ENCODE results near the gene NKAPL.

NKAPL gene

DNA sequence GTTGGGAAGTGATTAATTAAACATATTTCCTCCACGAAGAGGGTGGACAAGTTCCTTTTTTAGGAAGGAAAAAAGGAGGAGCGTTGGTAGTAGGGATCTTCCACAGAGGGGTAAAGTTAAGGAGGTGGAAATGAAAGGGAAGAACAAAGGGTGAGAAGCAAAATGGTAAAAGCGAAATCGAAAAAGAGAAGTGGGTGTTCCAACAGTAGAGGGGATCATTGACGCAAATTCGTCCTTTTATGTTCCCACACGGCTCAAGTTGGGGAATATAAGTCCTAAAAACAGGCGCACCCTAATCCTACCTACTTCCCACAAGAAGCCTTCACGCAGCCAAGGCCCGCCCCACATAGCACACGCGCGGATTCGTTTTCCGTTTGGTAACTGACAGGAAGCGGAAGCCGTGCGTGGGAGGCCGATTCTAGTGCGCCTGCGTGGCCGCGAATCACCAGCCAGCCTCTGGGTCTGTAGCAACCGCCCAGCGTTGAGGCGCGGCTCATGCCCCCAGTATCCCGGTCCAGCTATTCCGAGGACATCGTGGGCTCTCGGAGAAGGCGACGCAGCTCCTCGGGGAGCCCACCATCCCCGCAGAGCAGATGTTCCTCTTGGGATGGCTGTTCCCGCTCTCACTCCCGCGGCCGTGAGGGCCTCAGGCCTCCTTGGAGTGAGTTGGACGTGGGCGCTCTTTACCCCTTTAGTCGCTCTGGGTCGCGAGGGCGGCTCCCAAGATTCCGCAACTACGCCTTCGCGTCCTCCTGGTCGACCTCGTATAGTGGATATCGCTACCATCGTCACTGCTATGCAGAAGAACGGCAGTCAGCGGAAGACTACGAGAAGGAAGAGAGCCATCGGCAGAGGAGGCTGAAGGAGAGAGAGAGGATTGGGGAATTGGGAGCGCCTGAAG is at the start of gene NKAPL:
Gene NKAPL, plus strand, starts transcription at position 421 of the 901 bp plus-strand sequence. Its CDS starts 75 bp downstream, at position 496.
- peak; percentile 76 for DNase-seq

DNA sequence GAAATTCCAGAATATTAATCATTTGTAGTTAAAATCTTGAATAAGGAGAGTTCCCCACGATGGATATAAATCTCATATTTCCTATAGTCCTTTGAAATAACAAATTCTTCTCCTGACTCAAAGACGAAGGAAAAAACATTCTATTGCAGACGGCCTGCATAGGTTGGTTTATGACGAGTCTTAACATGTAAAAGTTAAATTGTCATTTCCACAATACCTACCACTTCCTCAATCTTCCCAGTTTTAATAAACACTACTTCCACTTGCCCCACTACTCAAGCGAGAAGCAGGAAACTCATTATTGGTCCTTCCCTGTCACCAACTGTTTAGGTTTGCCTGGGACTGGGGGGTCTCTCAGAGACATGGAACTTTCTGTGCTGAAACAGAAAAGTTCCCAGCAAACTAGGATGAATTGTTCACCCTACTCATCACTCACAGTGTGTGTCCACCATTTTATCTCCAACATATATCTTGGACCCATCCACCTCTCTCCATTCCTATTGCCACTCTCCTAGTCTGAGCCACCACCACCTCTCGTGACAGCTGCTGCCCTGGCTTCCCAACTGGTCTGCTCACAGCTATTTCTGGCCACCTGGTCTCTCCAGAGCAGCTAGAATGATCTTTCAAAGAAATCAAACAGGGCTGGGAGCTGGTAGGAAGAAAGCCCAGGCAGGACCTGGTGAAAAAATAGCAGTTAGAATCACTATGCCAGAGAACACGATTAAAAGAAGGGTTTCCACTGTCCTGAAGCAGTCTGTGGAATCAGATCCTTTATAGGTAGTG is 49.2 kb upstream of the NKAPL start:
- DNase-seq, result peak; percentile 27

DNA sequence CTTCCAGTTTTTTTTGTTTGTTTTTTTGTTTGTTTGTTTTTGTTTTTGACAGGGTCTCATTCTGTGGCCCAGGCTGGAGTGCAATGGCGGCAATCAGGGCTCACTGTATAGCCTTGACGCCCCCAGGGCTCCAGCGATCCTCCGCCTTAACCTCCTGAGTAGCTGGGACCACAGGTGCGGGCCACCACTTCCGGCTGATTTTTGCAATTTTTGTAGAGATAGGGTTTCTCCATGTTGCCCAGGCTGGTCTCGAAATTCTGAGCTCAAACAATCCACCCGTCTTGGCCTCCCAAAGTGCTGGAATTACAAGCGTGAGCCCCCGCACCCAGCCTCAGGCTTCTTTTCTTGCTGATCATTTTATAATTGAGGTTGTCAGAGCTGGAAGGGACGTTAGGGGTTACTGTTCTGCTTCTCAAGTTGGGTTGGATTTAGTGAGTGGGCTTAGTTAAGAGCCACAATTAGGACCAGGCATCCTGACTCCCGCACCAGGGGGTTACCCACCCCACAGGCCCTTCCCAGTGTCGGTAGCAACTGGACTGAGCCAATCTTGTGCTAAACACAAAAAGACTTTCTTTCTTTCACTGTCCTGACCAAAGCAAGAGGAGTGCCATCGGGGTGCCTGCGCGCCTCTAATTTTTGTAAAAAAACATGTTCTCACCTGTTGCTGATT is 47.1 kb upstream of the NKAPL start:
- no peak for DNase-seq

DNA sequence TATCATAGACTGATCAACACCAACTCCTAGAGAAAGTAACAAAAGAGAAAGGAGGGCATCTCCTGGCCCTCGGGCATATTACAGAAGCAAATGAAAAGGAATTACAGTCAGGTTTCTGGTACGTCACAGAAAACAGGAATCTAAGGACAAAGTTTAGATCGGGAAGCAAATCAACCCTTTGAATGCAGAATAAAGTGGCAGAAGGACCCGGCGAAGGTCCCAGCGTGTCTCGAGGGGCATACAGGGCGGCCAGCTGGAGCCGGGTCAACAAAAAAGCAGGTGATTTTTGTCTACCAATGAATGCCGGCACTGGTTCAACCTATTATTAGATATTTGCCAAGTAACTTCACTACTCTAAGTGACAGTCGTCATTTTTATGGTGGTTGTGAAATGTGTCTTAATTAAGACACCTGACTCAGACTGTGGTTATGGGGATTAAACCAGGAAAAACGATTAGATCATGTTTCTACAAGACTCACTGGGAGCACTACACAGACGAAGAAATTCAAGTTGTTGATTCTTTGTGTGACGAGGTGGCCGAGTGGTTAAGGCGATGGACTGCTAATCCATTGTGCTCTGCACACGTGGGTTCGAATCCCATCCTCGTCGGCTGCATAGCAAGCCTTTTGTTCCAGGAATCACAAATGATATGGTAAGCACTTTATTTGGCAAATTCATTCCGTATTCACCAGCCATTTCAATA is 46.4 kb upstream of the NKAPL start:
- peak; percentile 46 for DNase-seq

DNA sequence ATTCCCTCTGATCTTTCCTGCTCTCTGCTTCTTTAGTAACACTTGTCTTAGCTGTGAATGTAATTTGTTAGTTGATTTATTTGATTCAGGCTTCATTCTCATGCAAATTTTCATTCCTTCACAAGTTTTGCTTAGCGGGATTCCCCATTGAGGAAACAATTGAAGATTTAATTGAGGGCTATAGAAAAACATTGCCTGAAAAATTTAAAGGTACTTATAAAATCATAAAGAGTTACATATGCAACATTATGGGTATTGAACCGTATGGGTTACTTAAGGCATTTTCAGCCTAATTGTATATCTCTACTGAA is 45.9 kb upstream of the NKAPL start:
- DNase-seq, result no peak

DNA sequence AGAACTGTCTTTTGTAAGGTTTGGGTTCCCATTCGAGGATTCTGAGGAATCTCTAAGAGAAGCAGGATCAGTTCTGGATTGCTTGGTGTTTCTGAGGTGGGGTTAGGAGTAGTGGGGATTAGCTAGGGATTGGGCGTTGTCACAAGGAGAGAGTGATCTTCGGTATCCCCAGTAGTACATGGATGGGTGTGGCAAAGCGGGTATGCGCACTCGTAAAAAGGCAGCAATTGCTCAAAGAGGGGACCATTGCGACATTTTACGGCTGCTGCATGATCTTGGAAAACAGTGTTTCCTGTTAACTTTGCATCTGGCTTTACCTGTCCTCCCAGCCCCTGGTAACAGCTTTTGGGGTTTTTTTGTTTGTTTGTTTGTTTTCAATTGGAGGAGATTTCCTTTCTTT is 43.7 kb upstream of the NKAPL start:
- no peak for DNase-seq

DNA sequence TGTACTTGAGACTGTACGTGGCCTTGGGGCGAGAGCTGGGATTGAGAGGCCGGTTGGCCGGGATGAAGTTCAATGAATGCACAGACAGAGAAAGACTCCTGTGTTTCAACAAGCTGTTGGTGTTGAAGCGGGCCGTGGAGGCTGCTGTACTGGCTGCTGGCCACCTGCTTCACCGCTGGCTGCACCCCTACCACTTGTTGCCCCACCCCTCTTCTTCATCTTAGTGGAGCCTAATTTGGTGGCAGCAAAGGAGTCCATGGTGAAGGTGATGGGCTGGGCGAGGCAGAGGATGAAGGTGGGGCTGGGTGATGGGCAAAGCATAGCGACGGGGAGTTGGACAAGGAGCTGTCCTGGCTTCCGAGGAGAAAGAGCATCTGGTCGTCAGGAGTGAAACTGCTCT is 41.2 kb upstream of the NKAPL start:
- DNase-seq, result no peak

DNA sequence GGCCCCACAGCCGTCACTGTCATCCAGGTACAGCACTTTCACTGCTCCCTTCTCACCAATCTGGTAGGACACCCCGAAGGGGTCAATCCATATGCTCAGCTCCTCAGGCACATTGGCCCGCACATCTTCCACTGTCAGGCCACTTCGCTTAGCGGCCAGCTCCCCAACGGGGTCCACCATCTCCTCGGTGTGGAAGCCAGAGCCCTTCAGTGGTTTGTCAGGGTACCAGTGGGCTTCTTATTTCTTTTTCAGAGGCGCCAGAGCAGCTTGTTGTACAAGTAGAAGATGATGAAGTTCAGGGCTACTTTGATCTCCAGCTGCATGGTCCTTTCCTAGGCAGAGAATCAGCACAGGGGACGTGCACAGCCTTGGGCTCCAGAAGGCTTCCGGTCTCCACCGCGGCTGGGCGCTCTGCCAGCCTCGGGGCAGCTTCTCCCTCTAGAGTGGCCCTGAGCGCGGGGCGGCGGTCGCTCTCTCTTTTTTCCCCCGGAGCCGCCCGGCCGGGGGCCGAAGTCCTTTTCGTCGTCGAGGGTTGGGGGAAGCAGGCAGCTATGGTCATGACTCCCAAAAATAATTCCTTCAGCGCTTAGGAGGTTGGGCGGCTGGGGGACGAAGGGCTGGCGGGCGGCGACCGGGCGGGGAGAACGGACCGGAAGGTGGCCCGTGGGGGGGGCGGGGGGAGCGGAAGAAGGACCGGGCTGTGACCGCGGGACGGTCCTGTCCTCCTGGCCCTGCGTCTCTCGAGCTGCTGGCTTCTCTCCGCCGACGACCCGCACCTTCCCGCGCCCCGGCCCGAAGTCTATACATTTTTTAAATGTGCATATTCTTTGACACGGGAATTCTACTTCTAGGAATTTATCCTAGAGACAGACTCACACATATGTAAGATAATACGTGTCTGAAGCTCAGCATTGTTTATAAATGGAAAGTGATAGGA is 40.5 kb upstream of the NKAPL start:
- DNase-seq, result peak; percentile 81

DNA sequence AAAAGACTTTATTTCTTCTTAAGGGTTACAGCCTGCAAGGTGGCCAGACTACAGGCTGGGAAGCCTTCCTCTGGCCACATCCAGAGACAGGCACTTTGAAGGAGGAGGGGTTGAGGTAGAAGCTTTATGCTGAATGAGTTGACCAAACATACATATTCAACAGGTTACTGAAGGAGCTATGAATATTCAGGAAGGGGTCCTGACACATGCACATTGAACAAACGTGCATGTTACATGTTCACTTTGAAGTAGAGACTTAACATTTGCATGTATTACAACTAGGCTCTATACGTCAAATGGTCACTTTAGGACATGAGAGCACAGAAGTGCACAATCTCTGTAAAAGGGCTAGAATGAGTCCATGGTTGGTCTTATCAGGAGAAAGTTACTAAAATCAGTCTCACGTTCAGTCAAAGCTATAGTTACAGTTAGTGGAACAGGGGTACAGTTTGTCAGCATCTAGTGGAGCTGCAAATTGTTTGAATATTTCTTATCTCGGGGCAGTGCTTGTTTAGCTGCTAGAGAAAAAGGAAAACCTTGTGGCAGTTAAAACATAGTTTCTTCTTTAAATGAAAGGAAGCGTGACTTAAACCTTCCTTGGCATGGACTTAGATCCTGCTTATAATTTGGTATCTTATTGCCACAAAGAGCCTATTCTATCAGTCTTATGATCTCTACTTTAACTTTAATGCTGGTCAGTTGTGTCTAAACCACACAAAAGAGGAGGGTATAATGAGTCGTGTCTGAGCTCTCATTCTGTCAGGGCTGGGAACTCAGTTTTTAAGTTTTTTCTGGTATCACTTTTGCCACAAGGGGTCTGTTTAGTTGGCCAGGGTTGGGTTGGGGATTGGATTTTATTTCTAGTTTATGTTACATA is 38.6 kb upstream of the NKAPL start:
- DNase-seq, result no peak

DNA sequence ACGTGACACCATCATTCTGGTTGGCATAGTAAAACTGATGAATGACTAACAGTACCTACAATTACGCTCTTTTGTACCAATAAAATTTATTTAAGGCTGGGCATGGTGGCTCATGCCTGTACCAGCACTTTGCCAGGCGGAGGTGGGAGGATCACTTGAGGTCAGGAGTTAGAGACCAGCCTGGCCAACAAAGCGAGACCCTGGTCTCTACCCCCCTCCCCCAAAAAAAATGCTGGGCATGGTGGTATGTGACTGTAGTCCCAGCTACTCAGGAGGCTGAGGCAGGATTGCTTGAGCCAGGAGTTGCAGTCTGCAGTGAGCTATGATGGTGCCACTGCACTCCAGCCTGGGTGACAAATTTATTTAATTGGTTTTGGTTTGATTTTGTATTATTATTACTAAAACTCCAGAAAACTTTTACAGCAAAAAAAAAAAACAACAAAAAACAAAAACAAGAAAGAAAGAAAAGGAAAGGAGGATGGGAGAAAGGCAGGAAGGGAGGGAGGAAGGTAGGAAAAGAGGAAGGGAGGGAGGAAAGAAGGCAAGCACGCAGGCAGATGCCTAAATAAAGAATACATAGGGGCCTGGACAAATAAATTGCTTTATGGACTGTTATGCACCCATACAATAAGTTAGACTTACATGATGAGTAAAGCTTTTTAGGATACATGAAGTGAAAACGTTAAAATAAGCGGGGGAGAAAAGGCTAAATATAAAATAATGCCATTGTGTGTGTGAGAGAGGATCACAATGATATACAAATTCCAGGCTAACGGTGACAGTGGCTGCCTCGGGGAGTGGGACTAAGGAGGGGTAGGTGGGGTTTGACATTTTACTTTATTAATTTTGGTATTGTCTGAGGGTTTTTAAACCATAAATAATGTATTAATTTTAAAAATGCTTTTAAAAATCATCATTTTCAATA is 34.7 kb upstream of the NKAPL start:
- DNase-seq, result no peak

DNA sequence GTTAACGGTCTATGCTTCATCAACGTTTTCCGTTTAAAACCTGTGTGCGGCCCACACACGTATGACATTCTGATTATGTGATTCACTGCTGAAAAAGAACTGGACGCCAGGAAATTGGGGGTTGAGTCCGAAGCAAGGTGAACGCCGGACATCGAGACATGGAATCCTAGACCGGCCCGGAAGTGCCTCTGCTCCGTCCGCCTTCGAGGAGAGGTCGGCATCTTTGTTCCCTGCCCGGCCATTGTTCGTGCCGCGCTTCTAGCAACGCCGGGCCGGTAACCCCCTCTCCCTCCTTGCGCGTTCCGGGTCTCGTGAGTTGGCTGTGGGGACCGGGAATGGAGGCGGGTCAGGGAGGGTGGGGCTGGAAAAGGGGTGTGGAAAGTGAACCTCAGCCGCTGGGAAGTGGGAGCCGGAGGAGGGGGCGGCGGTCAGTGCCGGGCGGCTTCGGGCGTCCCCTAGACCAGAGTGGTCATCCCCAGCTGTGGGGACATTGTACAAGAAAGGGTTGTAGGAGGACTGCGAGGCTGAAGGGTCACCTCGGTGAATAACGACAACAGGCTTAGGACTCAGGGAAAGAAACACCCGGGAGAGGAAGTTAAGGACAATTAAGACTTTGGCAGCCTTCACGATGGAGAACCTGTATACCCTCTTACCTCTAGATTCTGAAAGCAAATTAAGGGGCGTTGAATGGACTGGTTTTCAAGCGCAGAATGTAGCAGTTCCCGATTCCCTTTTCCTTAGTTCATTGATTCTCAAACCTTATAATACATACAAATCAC is 33.9 kb upstream of the NKAPL start, which contains the start of gene ZSCAN9:
Gene ZSCAN9, plus strand, starts transcription at position 220 of the 779 bp plus-strand sequence. CDS start 1,810 bp downstream, outside the sequence.
- peak; percentile 90 for DNase-seq

DNA sequence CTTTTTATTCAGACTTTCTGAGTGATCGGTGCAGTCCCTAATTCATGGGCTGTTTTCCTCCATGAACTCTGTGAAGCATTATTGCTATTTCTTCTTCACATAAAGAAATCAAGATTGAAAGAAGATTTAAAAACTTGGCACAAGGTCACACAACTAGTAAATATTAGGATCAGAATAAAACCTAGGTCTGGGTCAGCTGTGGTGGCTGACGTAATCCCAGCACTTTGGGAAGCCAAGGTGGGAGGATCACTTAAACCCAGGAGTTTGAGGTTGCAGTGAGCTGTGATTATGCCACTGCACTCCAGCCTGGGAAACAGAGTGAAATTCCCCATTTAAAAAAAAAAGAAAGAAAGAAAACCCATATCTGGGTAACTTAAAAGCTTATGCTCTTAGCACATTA is 32.6 kb upstream of the NKAPL start:
- DNase-seq, result no peak

DNA sequence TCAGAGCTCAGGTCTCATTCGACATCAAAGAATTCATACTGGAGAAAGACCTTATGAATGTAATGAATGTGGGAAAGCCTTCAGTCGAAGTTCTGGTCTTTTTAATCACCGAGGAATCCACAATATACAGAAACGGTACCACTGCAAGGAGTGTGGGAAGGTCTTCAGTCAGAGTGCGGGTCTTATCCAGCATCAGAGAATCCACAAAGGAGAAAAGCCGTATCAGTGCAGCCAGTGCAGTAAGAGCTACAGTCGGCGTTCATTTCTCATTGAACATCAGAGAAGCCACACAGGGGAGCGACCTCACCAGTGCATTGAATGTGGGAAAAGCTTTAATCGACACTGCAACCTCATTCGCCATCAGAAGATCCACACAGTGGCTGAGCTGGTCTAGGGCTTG is 26.3 kb upstream of the NKAPL start:
- DNase-seq, result no peak

DNA sequence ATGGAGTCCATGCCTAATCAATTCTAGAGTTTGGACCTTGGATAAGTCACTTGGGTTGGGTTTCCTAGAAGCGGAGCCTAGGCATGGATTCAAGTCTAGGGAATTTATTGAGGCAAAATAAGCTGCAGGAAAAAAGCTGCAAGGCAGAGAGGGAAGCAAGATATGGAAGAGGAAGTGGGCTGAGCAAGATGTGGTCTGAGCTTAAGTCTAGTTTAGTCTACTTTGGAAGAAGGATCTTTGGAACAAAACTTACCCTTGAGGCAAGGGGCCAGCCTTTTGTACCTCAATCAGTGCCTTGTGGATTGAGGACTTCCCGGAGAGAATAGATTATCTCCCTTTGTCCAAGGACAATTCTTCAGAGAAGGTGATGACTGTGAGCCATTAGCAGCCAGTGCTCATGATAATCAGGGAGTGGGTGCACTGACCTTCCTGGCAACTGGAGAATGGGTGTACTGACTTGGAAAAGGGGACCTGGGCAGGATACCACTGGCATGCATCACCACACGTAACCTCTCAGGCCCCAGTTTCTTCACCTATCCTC is 23.1 kb upstream of the NKAPL start:
- DNase-seq, result no peak

DNA sequence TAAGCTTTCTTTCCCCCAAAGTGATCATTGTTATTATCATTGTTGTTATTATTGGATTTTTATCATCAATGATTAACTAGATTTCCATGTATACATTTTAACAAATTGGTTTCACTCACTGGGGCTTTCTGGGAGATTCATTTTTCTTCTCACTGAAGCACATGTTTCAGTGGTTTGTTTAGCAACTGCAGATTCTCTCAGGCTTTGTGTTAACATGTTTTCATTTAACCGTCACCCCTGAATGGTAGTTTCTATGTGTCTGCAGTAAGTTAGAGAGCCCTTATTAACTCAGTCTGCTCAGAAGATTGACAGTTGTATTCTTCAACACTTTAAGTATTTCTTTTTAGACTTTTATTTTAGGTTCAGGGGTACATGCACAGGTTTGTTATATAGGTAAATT is 19.5 kb upstream of the NKAPL start:
- DNase-seq, result no peak

DNA sequence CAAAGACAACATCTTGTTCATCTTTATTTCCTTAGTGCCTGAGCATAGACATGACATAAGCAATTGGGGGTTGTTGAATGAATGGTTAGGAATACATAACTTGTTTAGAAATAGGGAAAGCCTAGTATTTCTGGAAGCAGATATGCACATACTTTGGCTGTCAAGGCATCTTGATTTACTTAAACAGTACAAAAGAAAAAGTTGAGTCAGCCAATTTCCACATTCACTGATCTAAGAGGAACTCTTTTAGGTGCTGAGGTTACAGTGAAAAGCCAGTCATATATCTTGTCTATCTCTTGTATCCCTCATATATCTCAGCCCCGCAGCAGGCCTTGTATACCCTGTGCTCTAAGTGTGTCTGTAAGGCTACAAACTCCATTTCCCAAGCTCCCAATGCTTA is 18.6 kb upstream of the NKAPL start:
- DNase-seq, result no peak

DNA sequence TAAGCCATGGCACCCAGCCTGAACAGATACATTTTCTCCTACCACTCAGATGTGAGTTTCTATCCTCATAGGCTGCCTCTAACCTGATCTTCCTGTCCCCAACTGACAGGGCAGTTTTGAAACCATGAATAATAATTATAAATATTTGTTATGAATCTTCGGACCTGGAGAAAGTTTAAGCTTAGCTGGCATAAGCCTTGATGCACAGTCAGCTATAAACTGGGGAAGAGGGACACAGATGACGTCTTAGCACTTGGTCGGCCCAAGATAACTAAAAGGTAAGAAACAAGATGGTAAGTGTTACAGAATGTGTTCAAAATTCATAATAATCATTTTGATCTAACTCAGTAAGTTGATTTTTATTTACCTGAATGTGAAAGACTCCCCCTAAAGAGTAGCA is 15.2 kb upstream of the NKAPL start:
- no peak for DNase-seq

DNA sequence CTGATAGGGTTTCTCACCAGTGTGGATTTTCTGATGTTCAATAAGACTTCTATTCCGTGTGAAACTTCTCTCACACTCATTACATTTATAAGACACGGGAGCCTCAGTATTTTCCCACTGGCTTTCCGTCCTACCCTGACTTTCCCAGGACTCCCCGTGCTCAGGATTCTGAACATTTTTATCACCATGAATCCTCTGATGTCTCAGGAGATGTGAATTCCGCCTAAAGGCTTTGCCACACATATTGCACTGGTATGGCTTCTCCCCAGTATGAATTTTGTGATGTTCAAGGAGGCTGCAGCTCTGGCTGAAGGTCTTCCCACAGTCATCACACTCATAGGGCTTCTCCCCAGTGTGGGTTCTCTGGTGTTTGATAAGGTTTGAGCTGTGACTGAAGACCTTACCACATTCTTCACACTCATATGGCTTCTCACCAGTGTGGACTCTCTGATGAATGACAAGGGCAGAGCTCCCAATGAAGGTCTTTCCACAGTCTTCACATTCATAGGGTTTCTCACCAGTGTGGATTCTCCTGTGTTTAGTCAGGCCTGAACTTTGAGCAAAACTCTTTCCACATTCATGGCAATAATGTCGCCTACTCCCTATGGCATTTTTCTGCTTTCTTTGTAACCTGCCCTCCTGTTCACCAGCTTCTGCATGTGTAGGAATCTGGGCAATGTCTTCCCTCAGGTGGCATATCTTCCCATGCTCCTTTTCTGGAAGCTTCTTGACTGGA is 13.7 kb upstream of the NKAPL start:
- no peak for DNase-seq
